SK-N-DZ (cell line): ENCODE measurements around the gene NLRC5.

Experiments used
- DNase-seq: peaks from one replicate; pipeline ENCODE4 v3.0.0-alpha.2; 2015; ENCODE audit warnings: low spot score

NLRC5 gene

DNA sequence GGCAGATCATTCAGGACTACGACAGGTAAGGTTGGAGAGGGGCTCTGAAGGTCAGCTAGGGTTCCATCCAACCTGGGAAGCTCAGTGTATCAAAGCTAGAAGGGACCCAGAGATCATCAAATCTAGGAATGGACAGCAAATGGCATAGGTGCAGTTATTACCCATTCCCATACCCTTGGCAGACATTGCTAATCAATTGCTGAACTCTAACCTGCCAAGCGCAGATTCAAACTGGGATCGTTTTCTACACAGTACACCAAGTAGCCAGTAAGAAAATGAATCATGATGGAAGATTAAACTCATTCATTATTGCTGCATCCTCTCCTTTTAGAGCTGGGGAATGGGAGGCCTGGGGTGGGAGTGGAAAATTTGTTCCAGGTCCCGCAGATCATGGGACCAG lies 136.6 kb downstream of the NLRC5 start:
- no peak for DNase-seq

- no peak for DNase-seq
Measured at GRCh38 chr16:57126411-57126810, 137.1 kb downstream of the NLRC5 start.

DNA sequence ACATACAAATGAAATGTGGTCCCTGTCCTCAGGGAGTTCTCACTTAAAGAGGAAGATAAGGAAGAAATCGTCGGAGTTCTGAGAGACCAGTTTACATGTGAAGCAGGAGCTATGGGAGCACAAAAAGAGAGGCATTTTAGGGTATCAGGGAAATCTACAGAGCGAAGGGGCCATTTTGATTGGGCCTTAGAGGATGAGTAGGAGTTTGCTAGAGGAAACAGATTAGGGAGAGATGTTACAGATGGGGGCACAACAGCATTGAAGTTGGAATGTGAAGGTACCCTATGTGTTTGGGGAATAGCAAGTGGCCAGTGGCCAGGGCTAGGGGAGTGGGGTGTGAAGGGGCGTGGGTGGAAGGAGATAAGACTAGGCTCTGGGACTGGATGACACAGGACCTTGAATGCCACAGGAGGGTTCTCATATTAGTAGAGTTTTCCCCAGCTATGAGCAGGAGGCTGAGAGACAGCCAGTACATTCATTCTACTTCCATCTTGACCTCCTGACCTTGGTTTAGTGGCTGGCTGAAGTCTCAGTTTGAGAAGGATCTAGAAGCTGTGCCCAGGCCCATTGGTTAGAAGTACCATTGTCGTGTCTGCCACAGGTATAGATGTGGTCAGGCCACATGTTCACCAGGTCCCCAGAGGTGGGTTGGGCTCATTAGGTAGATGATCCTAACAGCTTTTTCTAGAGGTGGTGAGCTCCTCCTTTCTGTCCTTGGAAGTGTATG lies 137.8 kb downstream of the NLRC5 start:
- DNase-seq, result no peak

- DNase-seq, result no peak
Measured at GRCh38 chr16:57127836-57128235, 138.5 kb downstream of the NLRC5 start.

DNA sequence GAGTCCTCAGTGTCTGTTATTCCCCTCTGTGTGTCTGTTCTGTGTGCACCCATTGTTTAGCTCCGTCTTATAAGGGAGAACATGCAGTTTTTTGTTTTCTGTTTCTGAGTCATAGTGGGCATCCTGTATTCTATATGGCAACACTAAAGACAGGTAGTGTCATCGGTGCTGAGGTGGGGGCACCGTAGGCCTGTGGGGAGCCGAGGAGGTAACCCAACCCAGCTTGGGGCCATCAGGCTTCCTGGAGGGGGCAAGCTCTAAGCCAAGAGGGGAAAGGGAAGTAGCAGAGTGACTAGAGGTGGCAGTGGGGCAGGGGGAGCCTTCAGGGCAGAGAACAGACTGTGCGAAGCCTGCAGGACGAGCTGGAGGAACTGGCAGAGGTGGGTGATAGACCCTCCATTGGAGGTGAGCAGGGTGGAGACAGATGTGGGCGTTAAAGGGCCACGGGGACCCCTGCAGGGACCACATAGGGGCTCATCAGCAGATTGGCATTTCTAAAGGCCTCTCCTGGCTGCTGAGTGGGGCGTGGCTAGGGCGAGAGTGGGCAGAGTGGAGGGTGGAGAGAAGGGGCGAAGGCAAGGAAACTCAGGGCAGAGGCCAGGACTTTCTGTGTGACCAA lies 139.5 kb downstream of the NLRC5 start:
- no peak for DNase-seq

GRCh38 chr16:57130950-57131321 lies 141.6 kb downstream of the NLRC5 start:
- no peak for DNase-seq

DNA sequence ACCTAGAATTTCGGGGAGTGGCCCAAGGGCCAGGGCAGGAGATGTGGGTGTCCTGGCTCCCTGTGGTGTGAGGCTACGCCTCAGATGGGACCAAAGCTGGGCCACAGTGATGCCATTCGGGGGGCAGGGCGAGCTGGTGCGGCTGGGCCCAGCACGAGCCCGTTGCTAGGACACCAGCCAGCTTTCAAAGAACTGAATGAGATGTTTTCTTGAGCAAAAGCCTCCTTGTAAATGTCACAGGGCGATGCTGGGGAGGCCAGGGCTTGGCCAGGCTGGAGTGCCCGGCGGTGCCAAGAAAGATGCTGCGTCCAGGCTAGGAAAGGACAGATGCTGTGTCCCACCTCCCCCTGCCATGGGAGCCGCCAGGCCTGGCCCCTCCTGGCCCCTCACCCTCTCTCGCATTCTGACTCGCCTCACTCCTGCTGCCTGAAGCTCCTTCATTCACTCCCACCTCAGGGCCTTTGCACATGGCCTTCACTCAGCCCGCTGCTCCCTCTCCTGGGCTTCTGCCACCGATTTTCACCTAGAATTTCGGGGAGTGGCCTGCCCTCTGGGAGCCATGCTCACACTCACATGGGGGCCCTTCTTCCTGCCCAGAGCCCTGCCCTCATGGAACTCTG lies 142.1 kb downstream of the NLRC5 start:
- no peak for DNase-seq

GRCh38 chr16:57132470-57132869 lies 143.1 kb downstream of the NLRC5 start:
- DNase-seq, result no peak

DNA sequence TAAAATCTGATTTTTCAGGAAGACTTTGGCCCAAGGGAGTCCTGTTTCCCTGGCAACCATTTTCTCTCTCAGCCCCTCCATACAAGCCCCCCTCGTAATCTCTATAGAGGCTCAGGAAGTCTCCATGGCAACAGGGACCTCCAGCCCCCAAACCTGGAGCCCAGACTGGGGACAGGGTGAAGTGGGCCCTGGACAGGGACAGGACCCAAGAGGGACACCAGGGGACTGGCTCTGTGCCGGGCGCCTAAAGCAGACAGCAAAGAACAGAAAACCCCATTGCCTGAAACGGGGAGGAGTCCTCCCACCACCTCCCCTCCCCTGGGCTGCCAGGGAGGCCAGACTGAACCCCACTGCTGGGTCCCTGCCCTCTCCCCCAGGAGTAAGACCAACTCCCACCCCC lies 143.7 kb downstream of the NLRC5 start:
- DNase-seq, result no peak
